K562 (cell line): ENCODE results near the gene ANKRD1. TPM values are rescaled to one million over a fixed set of nuclear protein-coding genes. Genes with fewer than 3 reads are reported as not detected.

Experiments used
- ATAC-seq: fragments of 200-7000 bp; cut with Tn5 transposase; 3 replicates; pipeline ENCODE4 v1.9.1; 2020; ENCODE audit warnings: moderate library complexity
- BruUV-seq: library from RNA; stranded (reverse); fragments of 400-500 nt; replicated peaks from 2 replicates; lab custom pipeline; 2021; lab: Mats Ljungman, UMichigan
- CTCF ChIA-PET: fragments of 300-600 bp; formaldehyde crosslinking; extraction: SDS; loops from one replicate; lab custom pipeline; 2021; ENCODE audit warnings: low intra/inter-chr PET ratio; lab: Yijun Ruan, JAX
- POLR2A ChIA-PET: fragments of 300-600, 350-650 bp; sonication (Branson Sonifier 250); formaldehyde crosslinking; extraction: SDS; loops from one replicate; lab custom pipeline; 2021; ENCODE audit warnings: antibody characterized with exemption, inconsistent platforms; lab: Yijun Ruan, JAX
- DNase-seq, 4 experiments: peaks; one replicate each; pipeline versions ENCODE4 v3.0.0 to v3.0.0-alpha.2; 2011 to 2018; ENCODE audit warnings: low spot score in 3 of 4, mixed read lengths in 3 of 4; ENCODE audit errors: extremely low read depth in 1 of 4
- FAIRE-seq: peaks from 2 replicates; lab custom pipeline; 2011; peaks lifted over from hg19 to GRCh38; lab: Jason Lieb, UNC
- H2AFZ ChIP-seq: 2 replicates; pipeline ENCODE4 v1.6.0; 2011; ENCODE audit warnings: low read depth, low read length, control low read depth, inconsistent platforms
- H3K27ac ChIP-seq: fragments of 200-600 bp; 3 replicates; pipeline ENCODE4 v1.8.0; 2011; ENCODE audit warnings: low read depth, mild to moderate bottlenecking, control low read depth, inconsistent platforms, low read length, moderate library complexity, mixed read lengths; ENCODE audit errors: extremely low read depth
- H3K27me3 ChIP-seq, 2 experiments: fragments of 300-600 bp in 1 of 2; 2 replicates in 1 of 2; 3 replicates in 1 of 2; pipeline versions ENCODE4 v1.6.0 to v1.8.0; 2011; ENCODE audit warnings: inconsistent platforms in 2 of 2, low read length in 2 of 2, mild to moderate bottlenecking in 1 of 2, mixed read lengths in 1 of 2, moderate library complexity in 1 of 2; ENCODE audit not compliant: control insufficient read depth in 2 of 2, insufficient read depth in 2 of 2
- H3K36me3 ChIP-seq: fragments of 300-600 bp; 3 replicates; pipeline ENCODE4 v1.8.0; 2011; ENCODE audit warnings: mild to moderate bottlenecking, low read length, inconsistent platforms; ENCODE audit not compliant: control insufficient read depth, insufficient read depth
- H3K4me1 ChIP-seq, 2 experiments: fragments of 200-600 bp in 1 of 2; replicated peaks in 1 of 2; 2 replicates in 1 of 2; 3 replicates in 1 of 2; pipeline versions ENCODE4 v1.5.1 to v1.8.0; 2011; ENCODE audit warnings: inconsistent platforms in 2 of 2, low read length in 2 of 2, mild to moderate bottlenecking in 1 of 2, mixed read lengths in 1 of 2, moderate library complexity in 1 of 2; ENCODE audit not compliant: control insufficient read depth in 2 of 2, insufficient read depth in 2 of 2
- H3K4me2 ChIP-seq: 2 replicates; pipeline ENCODE4 v1.6.1; 2011; ENCODE audit warnings: low read length, control low read depth, inconsistent platforms, mixed read lengths; ENCODE audit not compliant: insufficient read depth
- H3K4me3 ChIP-seq: fragments of 200-600 bp; sonication (generic), shearing (Covaris generic); 2 replicates; pipeline ENCODE4 v1.5.1; 2016; ENCODE audit warnings: control low read depth, inconsistent platforms
- H3K79me2 ChIP-seq: fragments of 200-600 bp; 3 replicates; pipeline ENCODE4 v1.8.0; 2011; ENCODE audit warnings: low read length, inconsistent platforms; ENCODE audit not compliant: control insufficient read depth, insufficient read depth
- H3K9ac ChIP-seq, 2 experiments: 2 replicates each; pipeline versions ENCODE4 v1.6.0 to v1.6.1; 2011; ENCODE audit warnings: low read depth in 2 of 2, low read length in 2 of 2, control low read depth in 1 of 2, inconsistent platforms in 1 of 2, mild to moderate bottlenecking in 1 of 2, mixed read lengths in 1 of 2; ENCODE audit not compliant: insufficient read depth in 1 of 2
- H3K9me1 ChIP-seq: one replicate; pipeline ENCODE4 v1.6.0; 2011; ENCODE audit warnings: inconsistent platforms, mild to moderate bottlenecking, low read length, moderate library complexity; ENCODE audit not compliant: control insufficient read depth, insufficient read depth
- H3K9me3 ChIP-seq: replicated peaks from 2 replicates; pipeline ENCODE4 v1.5.1; 2011; ENCODE audit warnings: low read depth, low read length, inconsistent platforms; ENCODE audit not compliant: control insufficient read depth, insufficient read depth
- H4K20me1 ChIP-seq: replicated peaks from 2 replicates; pipeline ENCODE4 v1.6.1; 2011; ENCODE audit warnings: low read length, inconsistent platforms, mixed read lengths; ENCODE audit not compliant: control insufficient read depth, insufficient read depth
- BRF2 ChIP-seq: IDR thresholded peaks from 3 replicates; pipeline ENCODE4 v1.6.1; 2011; ENCODE audit warnings: borderline replicate concordance, mild to moderate bottlenecking; ENCODE audit not compliant: insufficient read length, insufficient read depth
- CREB5 ChIP-seq: fragments of 250-450 bp; sonication (Bioruptor Pico); IDR thresholded peaks from 2 replicates; pipeline ENCODE4 v1.5.0; 2020; ENCODE audit warnings: mild to moderate bottlenecking
- E2F4 ChIP-seq: sonication (generic); formaldehyde crosslinking; IDR thresholded peaks from 2 replicates; pipeline ENCODE4 v1.8.0; 2022; ENCODE audit warnings: mild to moderate bottlenecking, low read depth, missing genetic modification reagents
- L3MBTL2 ChIP-seq: fragments of 450-650 bp; IDR thresholded peaks from 2 replicates; pipeline ENCODE4 v1.6.1; 2016; ENCODE audit warnings: mild to moderate bottlenecking, moderate library complexity
- SRSF7 ChIP-seq: fragments of 200-400 bp; formaldehyde crosslinking; optimal IDR thresholded peaks from 2 replicates; pipeline ENCODE3; 2017; ENCODE audit warnings: mild to moderate bottlenecking, low read depth, low read length
- ZNF318 ChIP-seq, 2 experiments: fragments of 450-650 bp; IDR thresholded peaks; 2 replicates each; pipeline ENCODE4 v1.6.1; 2016; ENCODE audit warnings: mild to moderate bottlenecking in 2 of 2, borderline replicate concordance in 1 of 2, low read depth in 1 of 2, moderate library complexity in 1 of 2
- ZNF583 ChIP-seq: fragments of 250-450 bp; sonication (Bioruptor Pico); IDR thresholded peaks from 2 replicates; pipeline ENCODE4 v1.4.0; 2020
- in situ Hi-C: fragments of 300-500 bp; cut with MboI; formaldehyde crosslinking; loops from 4 replicates; pipeline ENCODE4 v1.15.0; 2018; ENCODE audit warnings: inconsistent platforms, mixed read lengths
- intact Hi-C: fragments of 100-400 bp; cut with micrococcal nuclease; formaldehyde crosslinking; loops from 2 replicates; pipeline ENCODE4 v1.14.2; 2022
- polyA plus RNA-seq, 8 experiments: library from polyadenylated mRNA; depleted of rRNA in 4 of 8; stranded (reverse) in 5 of 8; unstranded in 3 of 8; fragments of >200 nt; fragmentation: Nextera tagmentation in 2 of 8; fragmentation: Illumina TruSeq in 1 of 8; extraction: Ambion mirVana in 2 of 8; extraction: Trizol in 1 of 8; gene quantifications; 2 replicates each; pipeline versions ENCODE4 v1.2.1 to v1.2.3, GENCODE V29; 2011 to 2014; ENCODE audit warnings: inconsistent platforms in 1 of 8, missing spikeins in 1 of 8
- total RNA-seq, 7 experiments: library from RNA; depleted of rRNA in 6 of 7; stranded (reverse); fragments of >200 nt in 6 of 7; fragmentation: Illumina TruSeq in 2 of 7; extraction: Trizol in 2 of 7; gene quantifications; 2 replicates each; pipeline versions ENCODE4 v1.2.1 to v1.2.3, GENCODE V29; 2011 to 2021; ENCODE audit warnings: low replicate concordance in 1 of 7

Gene ANKRD1
- total and polyA plus RNA-seq, 9 of the 15 experiments (the other 6 are each of a cell fraction or from before 2014, with no cell fraction given): not detected

- H3K36me3 ChIP-seq: no peaks in the 10 kb centered on the region
- intact Hi-C loops (no loop called here), in situ Hi-C loops (no loop called here)
- TF ChIP-seq L3MBTL2 (no peak), ZNF318 (IDR thresholded peaks at IDR 0.05; ENCODE audit: borderline replicate concordance in 1 of 2, low read depth in 1 of 2) (no peak), SRSF7 (no peak), ZNF583 (CRISPR knock-in tag) (no peak), CREB5 (CRISPR knock-in tag) (no peak), E2F4 (CRISPR knock-in tag) (no peak), BRF2 (no peak)
- H3K9me1 ChIP-seq: no peaks in the 10 kb centered on the region
- H3K27me3 ChIP-seq: peaks cover 0 to 5% of the 10 kb centered on the region in 2 experiments; a peak in 2 of 5 replicates
- no peaks in the 10 kb centered on the region; a peak in 1 of 5 replicates for H3K4me1 ChIP-seq
- no peaks in the 10 kb centered on the region for H3K79me2 ChIP-seq
- no peaks in the 10 kb centered on the region for H3K9me3 ChIP-seq
- ATAC-seq: no peak
- POLR2A ChIA-PET: no interaction called here
- no peak overlapping the region for H3K9ac ChIP-seq
- H2AFZ ChIP-seq: no peak overlapping the region
- DNase-seq: no peak
- CTCF ChIA-PET: no interaction called here
- BruUV-seq: no TSS peak
- no peak overlapping the region for H3K4me2 ChIP-seq
- FAIRE-seq: no peak
- H4K20me1 ChIP-seq: no peaks in the 10 kb centered on the region
- no peak overlapping the region for H3K27ac ChIP-seq
- H3K4me3 ChIP-seq: no peak overlapping the region
Measured at GRCh38 chr10:90966146-90966545, 45.3 kb upstream of the ANKRD1 start.
